Measurements from ENCODE around the gene MTNR1B. TPM values are rescaled to one million over a fixed set of nuclear protein-coding genes. Genes with fewer than 3 reads are reported as not detected.
A peak's percentile ranks its signal among the peaks of the same experiment; 100 is the strongest.

Gene MTNR1B
- total RNA-seq, 1 donor from 2014 or later = not detected

- H3K36me3 ChIP-seq (ENCODE audit: control insufficient read depth, insufficient read depth, low read length) = no peaks in the 10 kb centered on the region
- H3K27me3 ChIP-seq (ENCODE audit: control insufficient read depth, insufficient read depth, low read length) = no peaks in the 10 kb centered on the region
- no peak overlapping the region for H3K4me3 ChIP-seq (ENCODE audit: low read depth, low read length)
- DNase-seq (ENCODE audit: low read depth) = no peak
- no peak for TF ChIP-seq CTCF (IDR thresholded peaks at IDR 0.05; ENCODE audit: insufficient read depth, low read length, poor library complexity, severe bottlenecking)
These were observed 17.1 kb downstream of the MTNR1B start for GRCh38 chr11:92986585-92986984.

GRCh38 chr11:92993004-92993403, 23.6 kb downstream of the MTNR1B start:
- no peak overlapping the region for H3K4me3 ChIP-seq (ENCODE audit: low read depth, low read length)
- no peak for DNase-seq (ENCODE audit: low read depth)
- no peak for TF ChIP-seq CTCF (IDR thresholded peaks at IDR 0.05; ENCODE audit: insufficient read depth, low read length, poor library complexity, severe bottlenecking)
- no peaks in the 10 kb centered on the region for H3K36me3 ChIP-seq (ENCODE audit: control insufficient read depth, insufficient read depth, low read length)
- no peaks in the 10 kb centered on the region for H3K27me3 ChIP-seq (ENCODE audit: control insufficient read depth, insufficient read depth, low read length)

DNA sequence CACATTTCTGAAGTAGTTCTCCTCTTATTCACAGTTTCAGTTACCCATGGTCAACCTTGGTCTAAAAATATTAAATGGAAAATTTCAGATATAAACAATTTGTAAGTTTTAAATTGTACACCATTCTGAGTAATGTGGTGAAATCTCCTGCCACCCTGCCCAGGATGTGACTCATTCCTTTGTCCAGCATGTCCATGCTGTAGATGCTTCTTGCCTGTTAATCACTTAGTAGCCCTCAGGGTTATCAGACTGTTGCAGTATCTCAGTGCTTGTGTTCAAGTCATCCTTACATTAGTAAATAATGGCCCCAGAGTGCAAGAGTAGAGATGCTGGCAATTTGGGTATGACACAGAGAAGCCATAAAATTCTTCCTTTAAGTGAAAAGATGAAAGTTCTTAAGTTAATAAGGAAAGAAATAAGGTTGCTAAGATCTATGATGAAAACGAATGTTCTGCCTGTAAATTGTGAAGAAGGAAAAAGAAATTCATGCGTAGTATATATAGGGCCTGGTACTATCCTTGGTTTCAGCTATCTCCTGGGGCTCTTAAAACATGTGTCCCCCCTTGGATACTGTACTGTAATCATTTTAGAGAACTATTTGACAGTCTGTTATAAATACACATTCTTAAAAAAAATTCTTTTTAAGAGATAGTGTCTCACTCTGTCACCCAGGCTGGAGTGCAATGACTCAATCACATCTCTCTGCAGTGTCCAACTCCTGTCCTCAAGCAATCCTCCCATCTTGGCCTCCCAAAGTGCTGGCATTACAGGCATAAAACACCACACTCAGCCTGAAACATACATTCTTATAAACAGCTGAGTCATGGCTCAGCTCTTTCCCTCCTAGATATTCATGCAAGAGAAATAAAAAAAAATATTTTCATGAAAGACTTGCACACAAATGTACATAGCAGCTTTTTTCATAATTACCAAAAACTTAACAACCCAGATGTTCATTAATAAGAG, 31.3 kb downstream of the MTNR1B start:
- no peak for TF ChIP-seq CTCF (IDR thresholded peaks at IDR 0.05; ENCODE audit: insufficient read depth, low read length, poor library complexity, severe bottlenecking)
- peak; percentile 68 for DNase-seq (ENCODE audit: low read depth)
- Histone ChIP-seq H3K4me3 (ENCODE audit: low read depth, low read length) (no peak overlapping the region), H3K36me3 (ENCODE audit: control insufficient read depth, insufficient read depth, low read length) (no peaks in the 10 kb centered on the region), H3K27me3 (ENCODE audit: control insufficient read depth, insufficient read depth, low read length) (no peaks in the 10 kb centered on the region)

- Histone ChIP-seq H3K27me3 (ENCODE audit: control insufficient read depth, insufficient read depth, low read length) (no peaks in the 10 kb centered on the region), H3K4me3 (ENCODE audit: low read depth, low read length) (no peak overlapping the region), H3K36me3 (ENCODE audit: control insufficient read depth, insufficient read depth, low read length) (no peaks in the 10 kb centered on the region)
- no peak for TF ChIP-seq CTCF (IDR thresholded peaks at IDR 0.05; ENCODE audit: insufficient read depth, low read length, poor library complexity, severe bottlenecking)
- DNase-seq (ENCODE audit: low read depth) = no peak
These were observed 32.4 kb downstream of the MTNR1B start for GRCh38 chr11:93001806-93002205.

DNA sequence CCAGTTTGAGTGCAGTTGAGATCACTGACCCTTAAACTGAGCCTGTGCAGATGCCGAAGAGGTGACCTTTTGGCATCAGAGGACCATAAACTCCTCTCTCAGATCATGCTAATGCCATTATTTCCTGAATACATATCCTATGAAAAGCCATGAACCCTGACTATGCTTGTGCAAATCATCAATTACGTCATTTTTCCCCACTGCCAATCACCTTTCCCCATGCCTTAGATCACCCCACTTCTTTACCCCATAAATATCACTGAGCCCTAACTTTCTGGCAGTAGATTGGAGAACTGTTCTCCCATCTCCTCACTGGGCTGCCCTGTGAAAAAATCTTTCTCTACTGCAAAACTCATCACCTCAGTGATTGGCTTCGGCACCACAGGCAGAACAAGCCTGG, 32.9 kb downstream of the MTNR1B start:
- Histone ChIP-seq H3K36me3 (ENCODE audit: control insufficient read depth, insufficient read depth, low read length) (no peaks in the 10 kb centered on the region), H3K27me3 (ENCODE audit: control insufficient read depth, insufficient read depth, low read length) (no peaks in the 10 kb centered on the region), H3K4me3 (ENCODE audit: low read depth, low read length) (no peak overlapping the region)
- no peak for TF ChIP-seq CTCF (IDR thresholded peaks at IDR 0.05; ENCODE audit: insufficient read depth, low read length, poor library complexity, severe bottlenecking)
- DNase-seq (ENCODE audit: low read depth) = no peak

Data from kidney epithelial cell (primary cell).